ENCODE measurements around the gene LNPEP.
"Not testable (repeated sequence)": the region's sequence is repeated elsewhere in the genome, so short reads cannot be mapped to it uniquely, and the experiment has no call there.

LNPEP gene

GRCh38 chr5:96930589-96930988, 5.3 kb upstream of the LNPEP start:
- DNase-seq: no peak

DNA sequence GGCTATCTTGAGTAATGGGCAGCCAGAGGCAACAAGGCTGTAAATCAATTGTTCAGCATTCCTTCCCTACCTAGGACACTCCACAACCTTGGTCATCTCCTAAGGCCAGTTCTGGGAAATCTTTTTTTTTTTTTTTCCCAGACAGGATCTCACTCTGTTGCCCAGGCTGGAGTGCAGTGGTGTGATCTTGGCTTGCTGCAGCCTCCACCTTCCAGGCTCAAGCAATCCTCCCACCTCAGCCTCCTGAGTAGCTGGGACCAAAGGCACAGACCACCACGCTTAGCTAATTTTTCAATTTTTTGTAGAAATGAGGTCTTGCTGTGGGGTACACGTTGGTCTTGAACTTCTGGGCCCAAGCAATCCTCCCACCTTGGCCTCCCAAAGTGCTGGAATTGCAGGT, 4.8 kb upstream of the LNPEP start:
- DNase-seq: not testable (repeated sequence)

DNA sequence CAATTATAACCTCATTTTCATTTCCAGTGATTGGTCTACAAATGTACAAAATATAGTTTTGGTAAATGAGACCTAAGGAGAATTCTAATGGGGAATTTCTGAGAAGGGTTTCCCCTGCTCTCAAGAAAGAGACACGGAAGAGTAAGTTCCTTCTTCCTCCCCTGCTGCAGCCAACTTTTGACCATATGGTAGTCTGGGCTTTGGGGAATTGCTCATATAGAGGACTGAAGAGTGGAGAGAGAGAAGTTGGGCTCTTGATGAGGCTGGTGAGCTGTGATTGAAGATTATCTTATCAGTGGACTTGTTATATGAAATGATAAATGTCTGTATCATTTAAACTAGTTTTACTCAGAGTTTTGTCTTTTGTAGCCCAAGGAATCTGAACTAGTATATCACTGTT, 4.3 kb upstream of the LNPEP start:
- DNase-seq: no peak

DNA sequence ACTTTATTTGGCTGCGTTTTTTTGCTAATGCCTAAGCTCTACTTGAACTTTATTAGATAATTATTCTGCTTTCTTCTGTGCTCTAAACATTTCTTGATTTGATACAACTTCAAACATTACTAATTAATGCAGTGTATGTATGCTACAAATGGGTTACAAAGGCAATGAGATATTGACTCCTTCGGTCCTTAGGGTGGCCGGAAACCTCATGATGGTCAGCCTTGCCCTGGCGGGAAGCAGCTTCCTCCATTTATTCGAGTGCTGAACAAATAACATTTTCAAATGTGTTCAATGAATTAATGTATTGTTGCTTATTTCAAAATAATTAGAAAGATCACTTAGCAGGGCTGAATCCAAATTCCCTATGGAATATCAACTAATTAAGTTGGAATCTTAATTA, 3.9 kb upstream of the LNPEP start:
- no peak for DNase-seq

DNA sequence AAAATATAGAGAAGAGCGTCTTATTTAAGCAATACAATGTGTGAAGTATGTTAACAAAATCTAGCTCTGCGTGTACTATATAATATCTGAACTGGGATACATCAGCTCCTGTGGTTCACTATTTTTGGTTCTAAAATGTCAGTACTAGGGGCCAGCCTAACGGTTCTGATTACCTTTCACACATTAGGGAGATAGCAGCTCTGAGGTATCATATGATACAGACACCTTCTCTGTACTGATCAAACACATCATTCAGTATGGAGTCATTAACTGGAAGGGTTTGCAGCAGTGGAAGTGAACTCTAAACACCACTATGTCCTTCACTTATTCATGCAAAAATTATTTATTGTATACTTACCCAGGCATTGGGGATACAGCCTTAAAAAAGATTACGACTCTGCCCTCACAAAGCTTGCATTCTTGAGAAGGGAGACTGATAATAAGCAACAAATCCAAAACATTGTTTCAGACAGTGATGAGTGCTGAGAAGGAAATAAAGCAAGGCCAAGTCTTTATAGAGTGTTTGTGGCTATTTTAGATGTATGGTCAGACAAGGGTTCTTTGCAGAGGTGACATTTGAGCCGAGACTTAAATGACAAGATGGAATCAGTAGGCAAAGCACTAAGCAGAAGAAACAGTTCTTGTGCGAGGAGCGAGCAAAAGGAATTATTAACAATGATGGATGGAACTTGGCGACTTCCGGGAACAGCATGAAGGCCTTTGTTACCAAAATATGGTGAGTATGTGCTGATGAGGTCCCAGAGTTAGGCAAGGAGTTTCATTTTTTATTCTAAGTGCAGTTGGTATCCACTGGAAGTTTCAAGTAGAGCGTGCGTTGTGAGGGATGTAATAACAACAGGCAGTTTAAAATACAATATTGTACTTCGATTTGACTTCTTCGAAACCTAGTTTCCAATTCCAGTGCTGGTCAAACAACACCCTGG, 1.8 kb upstream of the LNPEP start:
- DNase-seq: no peak

DNA sequence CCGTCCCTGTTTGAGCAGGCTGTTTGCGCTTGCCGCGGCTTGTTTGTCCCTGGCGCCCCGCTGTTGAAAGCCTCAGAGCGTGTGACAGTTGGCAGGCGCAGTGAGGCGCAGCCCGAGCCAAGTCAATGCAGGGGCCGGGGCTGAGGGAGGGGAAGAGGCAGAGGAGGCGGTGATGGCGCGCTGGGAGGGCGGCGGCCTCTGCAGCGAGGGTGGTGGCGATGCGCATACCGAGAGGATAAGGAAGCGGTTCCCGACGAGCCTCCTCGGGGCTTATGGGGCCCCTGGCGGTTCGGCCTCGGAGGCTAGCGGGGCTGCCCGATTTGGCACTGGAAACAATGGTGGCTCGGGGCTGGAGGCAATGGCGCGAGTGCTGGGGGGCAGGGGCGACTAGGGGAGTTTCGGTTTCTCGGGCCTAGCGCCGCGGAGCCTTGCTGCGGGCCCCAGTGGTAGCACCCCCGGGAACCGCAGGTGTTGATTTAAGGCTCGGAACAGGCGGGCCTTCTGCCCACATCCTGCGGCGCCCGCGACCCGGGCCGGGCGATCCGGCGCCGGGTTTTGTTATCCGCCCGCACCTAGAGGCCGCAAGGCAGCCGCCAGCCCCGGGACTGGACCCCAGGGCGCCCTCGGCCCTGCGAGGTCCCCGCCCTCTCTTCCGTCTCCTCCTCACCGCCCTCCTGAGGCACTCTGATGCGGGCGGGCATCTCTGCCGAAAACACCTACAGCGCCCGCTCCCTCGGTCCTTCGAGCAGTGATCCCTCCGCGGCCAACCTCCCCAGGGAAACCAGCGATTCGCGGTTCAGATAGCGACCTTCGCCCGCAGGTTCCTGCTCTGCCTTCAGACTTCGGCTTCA, 947 bp upstream of the LNPEP start:
- peak; percentile 95 for DNase-seq

DNA sequence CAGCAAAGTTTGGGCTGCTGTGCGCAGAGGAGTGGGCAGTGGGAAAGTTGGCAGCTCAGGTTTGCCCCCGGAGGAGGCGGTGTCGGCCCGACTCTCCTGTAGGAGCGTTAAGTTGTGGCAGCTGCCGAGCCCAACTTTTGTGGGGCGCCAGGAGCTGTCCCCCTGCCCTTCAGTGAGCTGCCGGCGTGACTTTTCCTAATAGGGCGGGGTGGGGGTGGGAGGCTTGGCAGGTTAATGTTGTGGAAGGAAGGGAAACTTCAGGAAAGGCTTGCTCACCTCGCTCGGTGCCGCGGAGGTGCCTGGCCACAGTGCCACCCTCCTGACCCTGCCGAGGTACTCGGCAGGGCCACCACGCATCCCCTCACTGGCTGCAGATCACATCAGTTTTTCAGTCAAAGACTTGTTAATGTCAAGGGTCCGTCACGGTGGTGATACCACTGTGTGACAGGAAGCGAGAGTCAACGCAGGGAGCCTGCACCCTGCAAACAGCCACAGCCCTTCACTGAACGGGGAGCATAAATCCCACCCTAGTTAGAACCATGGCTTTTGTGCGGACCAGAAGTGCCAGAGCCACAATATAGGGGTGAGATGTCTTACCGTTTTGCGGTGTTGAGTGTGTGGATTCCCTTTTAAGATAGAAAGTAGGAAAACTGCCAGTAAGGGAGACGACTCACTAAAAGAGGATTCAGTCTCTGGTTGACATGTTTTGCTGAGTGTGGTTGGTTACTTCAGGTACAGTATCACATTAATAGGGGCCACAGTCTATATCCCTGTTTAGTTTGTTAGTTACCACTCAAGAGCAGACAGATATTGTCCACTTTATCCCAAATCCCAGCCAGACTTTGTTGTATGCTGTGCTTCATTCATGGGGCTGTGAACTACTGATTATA, 796 bp downstream of the LNPEP start:
- DNase-seq: peak; percentile 27

GRCh38 chr5:96940586-96940985, 4.7 kb downstream of the LNPEP start:
- DNase-seq: no peak

GRCh38 chr5:96941140-96941539, 5.3 kb downstream of the LNPEP start:
- DNase-seq: no peak

- no peak for DNase-seq
Observed at GRCh38 chr5:96942078-96942477, 6.2 kb downstream of the LNPEP start.

- DNase-seq: peak; percentile 65
Observed at GRCh38 chr5:96942911-96943310, 7.0 kb downstream of the LNPEP start.

DNA sequence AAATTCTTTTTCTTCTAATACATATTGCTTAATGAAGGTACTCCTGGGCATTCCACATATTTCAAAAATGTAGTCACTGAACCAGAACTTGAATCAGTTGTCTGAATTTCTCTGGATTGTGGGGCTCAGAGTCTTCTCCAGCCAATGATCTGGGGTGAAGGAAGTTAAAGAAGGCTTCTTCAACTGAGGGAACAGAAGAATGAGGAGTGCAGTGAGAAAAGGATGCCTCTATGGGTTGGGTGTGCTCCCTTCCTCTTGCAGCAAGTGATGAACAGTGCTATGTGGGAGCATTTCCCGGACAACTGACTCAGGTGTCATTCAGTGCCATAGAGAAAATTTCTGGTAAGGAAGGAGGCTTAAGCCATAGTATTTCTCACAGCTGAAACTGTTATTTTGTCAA, 7.9 kb downstream of the LNPEP start:
- DNase-seq: no peak

- no peak for DNase-seq
Observed at GRCh38 chr5:96945144-96945897, 9.4 kb downstream of the LNPEP start.

DNA sequence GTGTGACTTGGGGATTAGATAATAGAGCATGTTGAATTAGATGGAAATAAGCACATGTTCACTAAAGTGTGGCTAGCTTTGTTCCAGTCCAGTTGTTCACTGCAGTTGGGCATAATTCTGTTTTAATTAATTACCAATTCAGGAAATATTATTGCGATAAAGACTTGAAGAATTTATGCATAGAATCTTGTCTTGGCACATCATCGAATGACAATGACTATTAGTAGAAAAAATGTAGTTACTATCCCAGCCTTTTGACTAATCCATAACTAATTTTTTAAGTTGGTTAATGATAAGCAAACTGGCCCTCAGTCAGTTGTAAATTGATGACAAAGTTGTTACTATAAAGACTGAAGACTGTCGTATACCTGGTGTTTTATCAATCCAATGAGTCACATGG, 10.5 kb downstream of the LNPEP start:
- no peak for DNase-seq

- DNase-seq: no peak
Observed at GRCh38 chr5:96952118-96952750, 16.4 kb downstream of the LNPEP start.

GRCh38 chr5:96952974-96953730, 17.3 kb downstream of the LNPEP start:
- DNase-seq: no peak

- DNase-seq: no peak
Observed at GRCh38 chr5:96957254-96958049, 21.6 kb downstream of the LNPEP start.

- DNase-seq: no peak
Observed at GRCh38 chr5:96958977-96959376, 23.1 kb downstream of the LNPEP start.

- no peak for DNase-seq
Observed at GRCh38 chr5:96961053-96961452, 25.2 kb downstream of the LNPEP start.

DNA sequence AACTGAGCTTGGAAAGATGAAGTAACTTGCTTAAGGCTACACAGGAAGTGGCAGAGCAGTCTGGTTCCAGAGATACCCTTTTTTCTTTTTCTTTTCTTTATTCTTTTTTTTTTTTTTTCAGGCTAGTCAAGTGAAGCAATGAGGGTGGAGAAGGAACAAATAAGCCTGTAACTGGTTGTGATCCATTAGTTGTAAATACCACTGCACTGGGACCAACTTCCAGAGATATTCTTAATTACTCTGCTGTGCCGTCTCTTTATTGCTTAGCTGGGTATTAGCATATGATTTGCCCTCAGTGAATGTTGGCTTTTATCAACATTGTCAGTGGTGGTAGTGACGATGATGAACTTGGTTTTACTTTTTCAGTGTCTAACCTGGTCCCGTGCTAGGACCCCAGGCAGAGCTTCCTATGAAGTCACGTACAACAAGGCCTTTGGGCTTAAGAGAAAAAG, 26.7 kb downstream of the LNPEP start:
- DNase-seq: no peak
